Measurements from ENCODE around the gene HDGFL1. TPM values are rescaled to one million over a fixed set of nuclear protein-coding genes. Genes with fewer than 3 reads are reported as not detected.

HDGFL1 gene
- total RNA-seq, 2 experiments from 2014 or later = not detected

DNA sequence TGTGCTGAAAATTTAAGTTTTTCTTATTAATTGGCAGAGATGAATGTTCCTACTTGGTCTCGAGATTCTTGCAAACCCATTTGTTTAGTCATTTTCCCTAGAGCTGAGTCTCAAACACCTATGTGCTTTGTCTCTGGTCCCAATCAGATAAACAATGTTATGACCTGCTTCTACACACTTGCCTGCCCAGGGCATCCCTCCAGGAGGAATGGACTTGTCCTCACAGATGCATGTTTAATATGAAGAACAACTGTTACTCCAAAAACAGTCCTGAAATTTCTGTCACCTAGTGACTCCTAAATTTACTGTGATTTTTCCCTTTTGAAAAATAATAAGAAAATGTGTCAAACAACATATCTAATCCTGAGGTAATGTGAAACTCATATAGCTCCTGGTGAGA lies 43.7 kb downstream of the HDGFL1 start:
- Mint-ChIP-seq H3K9me3 (no peaks in the 10 kb centered on the region), H3K4me3 (no peak overlapping the region), H3K36me3 (no peaks in the 10 kb centered on the region), H3K27me3 (no peaks in the 10 kb centered on the region), H3K4me1 (no peaks in the 10 kb centered on the region), H3K27ac (no peak overlapping the region)
- DNase-seq = no peak

DNA sequence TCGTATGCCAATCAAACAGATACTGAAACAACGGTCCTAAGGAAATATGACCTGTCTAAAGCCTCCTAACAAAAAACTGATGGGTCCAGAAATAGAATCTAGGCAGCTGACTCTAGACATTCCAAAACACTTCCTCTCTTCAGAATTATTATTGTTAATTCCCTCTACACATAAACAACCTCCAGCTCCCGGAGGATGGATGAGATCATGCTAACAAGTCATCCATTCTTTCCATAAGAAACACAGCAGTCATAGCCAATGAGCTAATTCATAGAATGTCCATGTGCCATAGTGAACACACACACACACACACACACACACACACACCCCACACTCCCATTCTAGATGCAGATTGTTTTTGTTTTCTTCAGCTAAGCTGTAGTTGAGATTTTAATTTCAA lies 44.3 kb downstream of the HDGFL1 start:
- no peaks in the 10 kb centered on the region for H3K4me1 Mint-ChIP-seq
- no peaks in the 10 kb centered on the region for H3K27me3 Mint-ChIP-seq
- peaks cover under 1% of the 10 kb centered on the region for H3K9me3 Mint-ChIP-seq
- no peak overlapping the region for H3K27ac Mint-ChIP-seq
- no peaks in the 10 kb centered on the region for H3K36me3 Mint-ChIP-seq
- no peak for DNase-seq
- no peak overlapping the region for H3K4me3 Mint-ChIP-seq

DNA sequence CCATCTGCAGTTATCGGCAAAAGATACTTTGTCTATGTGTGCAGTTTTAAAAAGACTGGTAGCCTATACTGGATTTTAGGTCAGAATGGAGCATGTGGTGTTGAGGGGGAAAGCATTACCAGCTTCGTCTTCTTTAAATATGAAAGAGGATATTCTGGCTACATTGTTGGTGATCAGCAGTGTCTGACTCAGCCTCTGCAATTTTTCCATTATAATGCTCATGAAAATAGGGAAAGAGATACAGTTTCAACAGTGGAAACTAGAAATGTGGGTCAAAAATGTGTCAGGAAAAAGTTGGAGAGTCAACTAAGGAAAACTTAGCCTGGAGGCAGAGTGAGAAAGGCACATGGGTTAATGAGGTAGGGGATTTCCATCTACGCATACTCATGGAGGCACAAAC lies 45.2 kb downstream of the HDGFL1 start:
- no peak for DNase-seq
- Mint-ChIP-seq H3K4me3 (no peak overlapping the region), H3K4me1 (no peaks in the 10 kb centered on the region), H3K27ac (no peak overlapping the region), H3K36me3 (no peaks in the 10 kb centered on the region), H3K9me3 (peaks cover 4% of the 10 kb centered on the region), H3K27me3 (no peaks in the 10 kb centered on the region)

DNA sequence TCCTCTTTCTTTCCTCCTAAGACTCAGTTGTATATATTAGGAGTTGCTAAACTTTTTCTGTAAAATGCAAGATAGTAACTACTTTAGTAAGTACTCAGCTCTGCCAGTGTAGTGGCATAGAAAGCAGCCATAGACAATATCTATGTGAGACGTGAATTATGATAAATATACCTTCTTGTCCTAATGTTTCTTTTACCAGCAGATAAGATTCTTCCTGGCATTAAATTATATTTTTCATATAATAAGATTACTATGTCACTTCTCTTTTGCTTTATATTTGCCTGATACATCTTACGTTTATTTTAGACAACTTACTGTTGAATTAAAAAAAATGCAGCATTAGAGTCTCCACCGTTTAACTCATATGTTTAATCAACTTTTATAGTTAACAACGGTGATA lies 51.7 kb downstream of the HDGFL1 start:
- H3K27me3 Mint-ChIP-seq = no peaks in the 10 kb centered on the region
- H3K27ac Mint-ChIP-seq = no peak overlapping the region
- no peak for DNase-seq
- no peaks in the 10 kb centered on the region for H3K36me3 Mint-ChIP-seq
- H3K4me3 Mint-ChIP-seq = no peak overlapping the region
- H3K9me3 Mint-ChIP-seq = peaks cover 6% of the 10 kb centered on the region
- no peaks in the 10 kb centered on the region for H3K4me1 Mint-ChIP-seq

All from activated naive CD8-positive, alpha-beta T cell treated with anti-CD3 and anti-CD28 coated beads for 36 hours (primary cell).